Testis (tissue), 3 donors: ENCODE measurements around the gene IL12RB2. TPM values are rescaled to one million over a fixed set of nuclear protein-coding genes. Genes with fewer than 3 reads are reported as not detected.

Source experiments
- DNase-seq: peaks from one replicate; pipeline ENCODE4 v3.0.0-alpha.2; 2019
- H3K27ac ChIP-seq, 2 donors: fragments of 200-600 bp; sonication (generic); one replicate each; pipeline ENCODE4 v1.5.1; 2019
- H3K27me3 ChIP-seq: fragments of 200-600 bp; sonication (generic); one replicate; pipeline ENCODE4 v1.5.1; 2019
- H3K36me3 ChIP-seq: fragments of 200-600 bp; sonication (generic); one replicate; pipeline ENCODE4 v1.5.1; 2017; ENCODE audit warnings: low read depth; ENCODE audit errors: missing control alignments
- H3K4me1 ChIP-seq: fragments of 200-600 bp; sonication (generic); one replicate; pipeline ENCODE4 v1.5.1; 2019
- H3K4me3 ChIP-seq, 2 donors: fragments of 200-600 bp; sonication (generic); one replicate each; pipeline ENCODE4 v1.5.1; 2017 to 2019
- H3K9me3 ChIP-seq: fragments of 200-600 bp; sonication (generic); one replicate; pipeline ENCODE4 v1.5.1; 2017
- CTCF ChIP-seq, 3 experiments: fragments of 450-650 bp in 2 of 3; fragments of 200-600 bp in 1 of 3; sonication (generic) in 1 of 3; IDR thresholded peaks; one replicate each; pipeline ENCODE4 v1.5.1; 2016 to 2019; ENCODE audit warnings: antibody characterized with exemption in 3 of 3, mild to moderate bottlenecking in 2 of 3, moderate library complexity in 1 of 3
- POLR2A ChIP-seq: fragments of 450-650 bp; IDR thresholded peaks from one replicate; pipeline ENCODE4 v1.6.1; 2017; ENCODE audit warnings: antibody characterized with exemption, mild to moderate bottlenecking, moderate library complexity
- WGBS, 2 donors: methylation state at CpG; one replicate each; pipeline ENCODE4 v1.1.5; 2018; 5-methylcytosine and 5-hydroxymethylcytosine counted together
- intact Hi-C: fragments of 100-400 bp; cut with DNase I; formaldehyde crosslinking; loops from one replicate; pipeline ENCODE4 v1.15.1; 2023; ENCODE audit warnings: low total_unique reads
- polyA plus RNA-seq: library from polyadenylated mRNA; stranded (reverse); fragments of 350-450 nt; fragmentation: Illumina TruSeq; extraction: RNeasy Lipid Tissue Mini Kit (QIAGEN cat#74804); gene quantifications from one replicate; pipeline ENCODE4 v1.2.3, GENCODE V29; 2014; ENCODE audit warnings: low read depth, low replicate concordance; ENCODE audit not compliant: insufficient read depth
- total RNA-seq, 2 donors: library from RNA; depleted of rRNA; stranded (reverse); fragments of >200 nt; gene quantifications; one replicate each; pipeline ENCODE4 v1.2.3, GENCODE V29; 2016

Gene IL12RB2
- total and polyA plus RNA-seq, 3 donors from 2014 or later, result 1.9 to 2.6 (median 2.1) TPM

GRCh38 chr1:67281244-67281643, 26.4 kb upstream of the IL12RB2 start:
- H3K4me3 ChIP-seq, result no peak overlapping the region
- WGBS, 2 donors, result 62 to 76% methylated on average over 3 of the region's 3 CpGs
- intact Hi-C loops, result no loop called here
- H3K36me3 ChIP-seq, result no peaks in the 10 kb centered on the region
- TF ChIP-seq POLR2A, result no peak
- TF ChIP-seq CTCF (IDR thresholded peaks at IDR 0.05), result no peak
- no peaks in the 10 kb centered on the region for H3K27me3 ChIP-seq
- no peaks in the 10 kb centered on the region for H3K9me3 ChIP-seq
- H3K4me1 ChIP-seq, result no peaks in the 10 kb centered on the region
- no peak for DNase-seq
- H3K27ac ChIP-seq, result no peak overlapping the region

GRCh38 chr1:67285780-67286488, 21.7 kb upstream of the IL12RB2 start:
- H3K27ac ChIP-seq, result no peak overlapping the region
- H3K4me3 ChIP-seq, result no peak overlapping the region
- no peaks in the 10 kb centered on the region for H3K9me3 ChIP-seq
- no peaks in the 10 kb centered on the region for H3K27me3 ChIP-seq
- 88 to 90% methylated on average over 8 of the region's 8 CpGs for WGBS, 2 donors
- DNase-seq, result no peak
- no peaks in the 10 kb centered on the region for H3K4me1 ChIP-seq
- no peaks in the 10 kb centered on the region for H3K36me3 ChIP-seq
- intact Hi-C loops, result no loop called here
- TF ChIP-seq POLR2A (no peak), CTCF (IDR thresholded peaks at IDR 0.05) (no peak)

DNA sequence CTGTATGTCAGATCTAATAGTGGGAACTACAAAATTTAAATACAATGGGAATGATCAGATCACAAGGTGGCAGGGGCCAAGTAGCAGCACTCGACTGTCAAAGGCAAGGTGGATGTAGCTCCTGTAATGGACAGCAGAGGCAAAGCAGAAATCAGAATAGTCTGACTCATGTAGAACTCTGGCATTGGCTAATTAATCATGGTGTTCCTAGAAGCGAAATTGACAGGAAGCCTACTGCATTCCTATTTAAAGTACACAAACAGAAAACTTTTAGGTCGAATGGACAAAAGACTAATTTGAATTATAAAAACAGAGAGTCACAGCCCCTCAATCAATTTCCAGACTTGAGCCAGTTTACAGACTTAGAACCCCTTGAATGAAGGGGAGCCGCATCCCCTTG, 17.4 kb upstream of the IL12RB2 start:
- TF ChIP-seq CTCF (IDR thresholded peaks at IDR 0.05) (no peak), POLR2A (no peak)
- WGBS, 2 donors, result 78 to 79% methylated on average over 4 of the region's 4 CpGs

DNA sequence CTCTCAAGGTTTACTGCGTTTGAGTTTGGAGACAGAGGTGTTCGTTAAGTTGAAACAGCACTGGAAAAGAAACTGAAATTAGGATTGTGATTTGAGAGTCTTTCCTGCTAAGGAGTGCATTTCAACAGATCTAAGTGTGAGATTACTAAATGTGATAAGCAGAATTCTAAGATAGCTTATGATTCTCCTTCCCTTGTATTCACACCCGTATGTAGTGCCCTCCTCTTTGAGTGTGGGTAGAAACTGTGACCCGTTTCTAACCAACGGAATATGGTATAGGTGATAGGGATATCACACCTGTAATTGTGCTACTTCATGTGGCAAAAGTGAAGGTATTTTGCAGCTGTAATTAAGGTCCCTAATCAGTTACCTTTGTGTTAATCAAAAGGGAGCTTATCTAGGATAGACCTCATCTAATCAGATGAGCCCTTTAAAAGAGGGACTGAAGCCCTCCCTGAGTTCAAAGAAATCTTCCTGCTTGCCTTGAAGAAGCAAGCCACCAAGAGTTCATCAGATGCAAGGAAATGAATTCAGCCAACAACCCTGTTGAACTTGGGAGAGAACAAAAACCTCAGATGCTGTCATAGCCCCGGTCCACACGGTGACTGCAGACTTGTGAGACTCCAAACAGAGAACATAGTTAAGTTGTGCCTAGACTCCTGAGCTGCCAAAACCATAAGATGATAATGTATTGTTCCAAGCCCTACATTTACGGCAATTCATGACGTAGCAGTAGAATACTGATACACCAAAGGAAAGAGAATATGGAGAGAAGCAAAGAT, 12.6 kb upstream of the IL12RB2 start:
- no peak for DNase-seq
- TF ChIP-seq POLR2A, result no peak
- no peak for TF ChIP-seq CTCF (IDR thresholded peaks at IDR 0.05)
- intact Hi-C loops, result no loop called here
- no peaks in the 10 kb centered on the region for H3K4me1 ChIP-seq
- H3K9me3 ChIP-seq, result no peaks in the 10 kb centered on the region
- H3K36me3 ChIP-seq, result no peaks in the 10 kb centered on the region
- H3K27ac ChIP-seq, result no peak overlapping the region
- H3K4me3 ChIP-seq, result no peak overlapping the region
- no peaks in the 10 kb centered on the region for H3K27me3 ChIP-seq
- WGBS, 2 donors, result 89 to 90% methylated on average over 9 of the region's 9 CpGs

More for the DNA sequence above, 17.4 kb upstream of the IL12RB2 start:
- no peaks in the 10 kb centered on the region for H3K36me3 ChIP-seq
- intact Hi-C loops, result no loop called here
- no peaks in the 10 kb centered on the region for H3K9me3 ChIP-seq
- H3K27ac ChIP-seq, result no peak overlapping the region
- no peaks in the 10 kb centered on the region for H3K4me1 ChIP-seq
- no peak for DNase-seq
- no peak overlapping the region for H3K4me3 ChIP-seq
- no peaks in the 10 kb centered on the region for H3K27me3 ChIP-seq
